ENCODE data around the gene STARD3.

The STARD3 gene

DNA sequence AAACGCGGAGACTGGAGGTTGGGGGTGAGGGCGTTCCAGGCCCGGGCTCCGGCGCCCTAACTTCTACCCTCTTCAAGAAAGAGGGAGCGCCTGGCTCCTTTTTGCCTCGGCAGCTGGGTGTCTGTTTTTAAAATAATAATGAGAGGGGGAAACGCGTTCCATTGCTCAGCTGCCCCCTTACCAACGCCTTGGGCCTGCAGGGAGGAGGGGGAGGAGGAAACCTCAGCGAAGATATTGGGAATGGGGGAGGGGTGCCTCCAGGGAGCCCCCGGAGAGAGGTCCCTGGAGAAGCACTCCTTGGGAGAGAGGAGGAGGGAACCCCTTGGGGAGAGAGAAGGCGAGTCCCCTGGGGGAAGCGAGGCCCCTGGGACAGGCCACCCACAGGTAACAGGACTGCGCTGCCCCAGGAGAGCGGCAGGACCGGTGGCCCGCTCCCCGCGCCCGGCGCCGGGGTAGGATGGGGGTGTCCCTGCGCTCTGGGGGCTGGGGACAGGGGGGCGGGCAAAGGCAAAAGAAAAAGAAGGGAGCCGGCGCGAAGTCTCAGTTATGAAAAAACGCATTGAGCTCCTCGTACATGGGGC lies 31.9 kb upstream of the STARD3 start:
- no peak for DNase-seq

- DNase-seq: no peak
Measured at GRCh38 chr17:39605492-39606433, 31.2 kb upstream of the STARD3 start.

DNA sequence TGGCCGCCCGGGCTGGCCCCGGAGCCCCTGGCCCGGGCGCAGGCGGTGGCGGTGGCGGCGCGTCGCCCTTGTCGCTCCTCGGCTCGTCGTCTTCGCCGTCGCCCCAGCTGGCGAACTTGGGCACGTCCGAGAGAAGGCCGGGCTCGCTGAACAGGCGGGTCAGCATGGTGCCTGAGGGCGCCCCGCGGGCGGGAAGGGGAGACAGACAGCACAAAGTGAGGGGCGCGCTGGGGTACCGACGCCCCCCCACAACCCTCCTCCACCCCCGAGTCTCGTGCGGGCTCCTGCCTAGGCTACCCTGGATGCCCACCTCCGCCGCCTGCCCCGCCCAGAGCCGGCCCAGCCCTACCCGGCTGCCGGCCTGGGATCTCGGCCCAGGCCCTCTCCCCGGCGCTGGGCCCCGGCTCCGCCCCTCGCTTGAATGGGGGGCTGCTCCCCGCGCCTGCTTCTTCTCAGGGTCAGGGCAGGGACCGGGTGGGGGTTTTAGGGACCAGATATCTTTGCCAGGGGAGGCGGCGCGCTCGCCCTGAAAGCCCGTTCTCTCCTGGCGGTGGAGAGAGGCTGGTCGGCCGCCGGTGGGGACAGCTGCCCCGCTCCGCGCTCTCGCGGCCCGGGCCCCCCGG lies 30.4 kb upstream of the STARD3 start:
- DNase-seq: no peak

DNA sequence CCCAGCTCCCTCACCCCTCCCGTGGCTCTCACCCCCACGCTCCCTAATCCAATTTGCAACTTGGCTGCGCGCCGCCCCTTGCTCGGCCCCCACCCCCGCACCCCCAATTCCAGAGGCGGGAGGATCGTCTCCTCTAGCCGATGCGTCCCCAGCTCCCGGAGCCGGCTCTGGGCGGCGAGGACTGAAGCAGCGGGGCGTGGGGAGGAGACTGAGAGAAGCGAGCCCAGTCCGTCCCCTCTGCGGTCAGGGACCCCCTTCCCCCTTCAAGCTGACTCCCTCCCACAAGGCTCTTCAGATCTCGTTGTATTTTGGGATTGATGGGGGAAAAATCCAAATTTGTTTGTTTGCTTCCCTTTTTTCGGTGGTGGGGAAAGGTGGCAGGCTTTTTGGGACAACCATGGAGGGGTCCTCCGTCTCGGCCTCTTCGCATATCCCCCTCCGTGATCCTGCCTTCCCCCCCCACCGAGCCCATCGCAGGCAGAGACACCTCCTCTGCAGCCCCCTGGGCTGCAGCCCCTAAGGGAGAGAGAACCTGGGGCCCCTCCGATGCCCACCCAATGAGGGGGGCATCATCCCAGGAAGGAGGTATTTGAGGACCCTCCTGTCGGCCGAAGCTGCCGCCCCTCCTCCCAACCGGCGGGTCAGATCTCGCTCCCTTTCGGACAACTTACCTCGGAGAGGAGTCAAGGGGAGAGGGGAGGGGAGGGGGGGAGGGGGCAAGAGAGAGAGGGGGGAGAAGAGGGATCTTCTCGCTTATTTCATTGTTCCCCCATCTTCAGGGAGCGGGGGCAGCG lies 29.7 kb upstream of the STARD3 start:
- no peak for DNase-seq

- DNase-seq: no peak
Measured at GRCh38 chr17:39607851-39608130, 29.2 kb upstream of the STARD3 start, which contains the start of gene NEUROD2. Gene NEUROD2, minus strand, starts transcription at chr17:39607920. Its CDS starts 1,321 bp downstream, at chr17:39606599.

- DNase-seq: no peak
Measured at GRCh38 chr17:39608142-39608981, 28.6 kb upstream of the STARD3 start.

DNA sequence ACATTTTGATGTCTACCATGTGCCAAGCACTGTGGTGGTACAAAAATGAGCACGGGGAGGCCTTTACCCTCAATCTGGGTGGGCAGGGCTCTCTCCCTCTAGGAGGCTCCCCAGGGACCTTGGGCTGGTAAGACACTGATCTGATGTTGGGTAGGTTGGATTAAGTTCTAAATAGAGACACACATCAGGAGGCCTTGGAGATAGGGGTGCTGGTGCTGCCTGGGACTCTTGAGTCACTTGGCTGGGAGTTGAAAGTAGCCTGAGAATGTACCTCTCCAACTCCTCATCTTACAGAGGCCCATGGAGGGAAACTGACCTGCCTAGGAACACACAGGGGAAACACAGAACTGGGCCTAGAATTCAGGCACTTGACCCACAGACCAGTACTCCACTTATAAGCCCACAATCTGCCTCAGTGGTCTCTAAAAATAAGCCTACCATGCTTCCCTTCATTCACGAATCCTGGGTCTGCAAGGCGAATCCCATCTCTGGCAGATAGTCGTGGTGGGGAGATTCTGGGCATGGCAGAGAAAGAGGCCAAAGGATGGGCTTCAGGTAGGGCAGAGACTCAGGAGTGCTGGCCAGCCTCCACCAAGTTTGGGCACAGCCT lies 27.4 kb upstream of the STARD3 start:
- no peak for DNase-seq

DNA sequence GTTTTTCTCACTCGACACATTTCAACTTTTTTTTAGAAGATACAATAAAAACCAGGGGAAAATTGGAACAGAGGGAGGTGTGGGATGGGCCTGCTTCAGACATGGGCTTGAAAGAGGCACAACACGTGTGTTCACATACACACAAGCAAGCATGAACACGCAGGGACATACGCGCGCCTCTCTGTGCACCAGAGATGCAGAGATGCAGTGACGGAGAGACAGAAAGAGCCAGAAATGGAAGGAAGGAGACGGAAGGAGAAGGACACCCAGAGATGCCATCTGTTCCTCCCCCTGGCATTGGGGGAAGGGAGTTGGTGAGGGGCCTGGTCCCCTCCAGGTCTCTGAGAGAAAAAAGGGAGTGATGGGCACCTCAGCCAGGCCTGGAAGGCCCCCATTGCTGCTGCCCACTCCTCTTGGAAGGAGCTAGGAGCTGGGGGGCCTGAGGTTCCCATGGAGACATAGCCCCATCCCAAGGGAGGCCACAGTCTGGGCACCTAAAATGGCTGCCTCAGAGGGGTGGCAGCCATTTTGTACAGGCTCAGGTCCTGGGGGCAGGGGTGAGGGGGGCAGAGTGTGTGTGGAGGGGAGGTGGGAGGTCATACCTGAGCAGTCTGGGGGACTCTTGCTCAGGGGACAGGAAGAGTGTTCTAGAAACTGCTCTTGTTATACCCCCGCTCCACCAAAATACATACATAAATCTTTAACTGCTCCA lies 25.4 kb upstream of the STARD3 start:
- DNase-seq: no peak

DNA sequence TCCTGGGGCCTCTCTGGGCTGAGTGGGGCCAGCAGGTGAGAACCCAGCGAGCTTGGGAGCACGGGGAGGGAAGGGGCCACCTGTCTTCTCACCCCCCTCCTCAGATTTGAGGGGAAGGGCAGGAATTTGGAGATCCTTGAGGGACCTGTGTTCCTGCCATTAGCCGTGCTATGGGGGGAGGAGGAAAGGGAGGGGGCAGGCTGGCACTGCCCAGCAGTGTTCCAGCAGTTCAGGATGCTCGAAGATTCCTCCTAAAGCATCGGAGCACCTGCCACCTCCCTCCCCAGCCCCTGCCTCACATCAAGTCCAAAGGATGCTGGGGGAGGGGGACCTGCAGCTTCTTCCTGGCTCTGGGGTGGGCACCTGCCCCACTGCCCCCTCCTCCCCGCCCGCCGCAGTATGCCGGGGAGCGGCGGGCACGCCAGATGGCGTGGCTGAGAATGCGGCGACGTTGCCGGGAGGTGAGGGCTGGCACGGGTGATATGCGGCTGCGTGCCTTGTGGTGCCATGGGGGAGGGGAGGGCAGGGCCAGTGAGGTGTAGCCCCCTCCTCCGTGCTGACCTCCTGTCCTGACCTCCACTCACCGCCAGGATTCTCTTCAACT lies 24.6 kb upstream of the STARD3 start:
- DNase-seq: no peak

- DNase-seq: no peak
Measured at GRCh38 chr17:39612935-39613464, 23.9 kb upstream of the STARD3 start.

DNA sequence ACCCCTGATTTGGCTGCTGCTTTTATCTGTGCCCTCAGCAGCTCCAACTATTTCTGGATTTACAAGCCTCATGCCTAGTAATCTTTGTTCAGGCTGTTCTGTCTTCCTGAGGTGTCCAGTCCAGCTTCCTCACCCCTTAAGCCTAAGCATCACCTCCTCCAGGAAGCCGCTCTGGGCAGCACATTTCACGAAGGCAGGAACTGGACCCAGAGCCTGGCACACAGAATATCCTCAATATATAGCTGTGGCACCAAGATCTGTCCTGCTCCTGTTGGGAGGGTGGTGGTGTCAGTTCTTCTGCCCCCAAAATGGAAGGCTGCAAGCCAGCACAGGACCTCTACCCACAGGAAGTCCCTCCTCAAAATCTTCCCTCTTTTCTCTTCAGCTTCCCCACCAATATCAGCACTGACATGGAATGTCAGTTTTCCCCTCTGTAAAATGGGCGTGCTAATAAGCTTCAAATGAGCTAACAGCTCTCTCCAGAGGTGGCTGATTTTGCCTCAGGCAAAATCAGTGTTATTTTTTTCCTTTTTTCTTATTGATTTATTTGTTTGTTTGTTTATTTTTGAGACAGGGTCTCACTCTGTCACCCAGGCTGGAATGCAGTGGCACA lies 22.3 kb upstream of the STARD3 start:
- DNase-seq: no peak

- DNase-seq: no peak
Measured at GRCh38 chr17:39615434-39615833, 21.5 kb upstream of the STARD3 start.

DNA sequence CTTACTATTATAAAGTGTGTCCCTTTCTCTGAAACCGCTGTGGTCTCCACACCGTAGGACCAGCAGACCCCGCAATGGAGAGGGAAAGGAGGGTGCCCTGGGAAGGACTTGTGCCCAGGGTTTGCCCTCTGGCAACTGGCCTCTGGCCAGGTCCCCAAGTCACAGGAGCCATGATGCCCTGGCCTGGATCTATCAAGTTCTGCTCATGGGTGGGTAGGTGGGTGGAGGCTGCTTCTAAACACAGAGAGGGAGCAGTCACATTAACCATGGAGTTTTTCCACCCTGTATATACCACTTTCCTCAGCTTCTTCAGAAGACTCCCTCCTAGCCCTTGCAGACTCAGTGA lies 19.9 kb upstream of the STARD3 start:
- DNase-seq: no peak

DNA sequence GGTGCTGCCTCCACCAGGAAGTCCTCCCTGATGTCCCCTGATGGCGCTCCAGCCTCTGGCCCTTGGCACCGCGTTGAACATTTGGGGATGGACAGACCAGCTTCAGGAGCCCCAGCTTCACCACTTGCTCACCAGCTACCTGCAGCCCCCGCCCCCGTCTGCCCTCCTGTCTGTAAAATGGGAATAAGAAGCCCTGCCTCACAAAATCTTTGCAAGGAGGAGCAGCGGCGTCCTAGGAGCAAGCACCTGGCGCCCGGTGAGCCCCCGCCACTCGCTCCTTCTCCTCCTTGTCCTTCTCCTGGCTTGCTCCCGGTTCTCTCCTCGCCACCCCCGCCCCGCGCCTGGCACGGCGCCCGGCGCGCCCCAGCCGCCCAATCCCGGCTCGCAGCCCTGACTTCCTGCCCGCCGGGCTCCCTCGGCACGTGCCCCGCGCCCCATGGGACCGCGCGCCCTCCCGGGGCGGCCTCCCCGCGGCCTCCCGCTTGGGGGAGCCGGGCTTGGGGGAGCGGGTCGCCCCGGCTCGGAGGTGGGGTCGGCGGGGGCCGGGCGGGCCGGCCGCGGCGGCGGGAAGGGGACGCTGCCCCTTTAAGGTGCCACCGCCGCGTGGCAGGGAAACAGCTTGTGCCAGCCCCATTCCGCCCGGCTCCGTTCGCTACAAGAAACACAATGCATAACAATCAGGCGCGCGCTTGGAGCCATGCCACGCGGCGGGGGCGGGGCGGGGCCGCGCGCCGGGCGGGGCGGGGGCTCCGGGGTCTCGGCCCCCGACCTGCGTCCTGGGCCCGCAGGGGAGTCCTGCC lies 19.3 kb upstream of the STARD3 start:
- peak; percentile 62 for DNase-seq

DNA sequence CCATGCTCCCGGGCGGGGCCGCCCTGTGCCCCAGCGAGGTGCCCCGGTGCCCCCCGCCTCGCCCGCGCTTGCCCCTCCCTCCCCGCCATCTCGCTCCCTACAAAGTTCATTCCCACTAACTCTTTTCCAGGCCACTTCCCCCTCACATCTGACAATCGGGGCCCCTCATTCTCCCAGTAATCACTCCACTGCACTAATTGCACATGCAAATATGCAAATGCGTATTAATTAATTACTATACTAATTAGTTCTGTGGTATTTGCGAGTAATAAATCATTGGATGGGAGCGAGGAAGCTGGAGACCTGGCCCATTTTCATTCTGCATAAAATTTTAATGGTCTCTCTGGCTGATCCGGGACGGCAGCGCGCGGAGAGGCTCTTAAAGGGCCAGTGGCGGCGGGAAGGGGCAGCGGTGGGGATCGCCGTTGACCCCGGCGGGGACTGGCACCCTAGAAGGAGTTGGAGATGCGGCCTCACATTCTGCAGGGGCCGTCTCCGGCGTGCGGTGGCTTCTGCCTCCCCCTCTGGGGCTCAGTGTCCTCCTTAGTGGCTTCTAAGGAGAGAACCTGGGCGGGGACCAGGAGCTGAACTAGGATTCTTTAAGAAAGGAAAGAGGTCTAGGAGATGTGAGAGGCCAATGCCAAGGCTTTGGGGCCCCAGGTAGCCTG lies 18.6 kb upstream of the STARD3 start:
- DNase-seq: no peak

GRCh38 chr17:39618956-39619785 lies 17.8 kb upstream of the STARD3 start:
- DNase-seq: no peak

- no peak for DNase-seq
Measured at GRCh38 chr17:39619786-39620101, 17.2 kb upstream of the STARD3 start.
